BLaER1 (cell line): ENCODE measurements around the gene DLX3.
A peak's percentile ranks its signal among the peaks of the same experiment; 100 is the strongest.

Source experiments
- H3K27ac ChIP-seq: shearing (Covaris generic); formaldehyde crosslinking; 2 replicates; pipeline ENCODE4 v1.8.1; 2022
- H3K27me3 ChIP-seq: shearing (Covaris generic); formaldehyde crosslinking; 2 replicates; pipeline ENCODE4 v1.8.1; 2022
- H3K36me3 ChIP-seq: shearing (Covaris generic); formaldehyde crosslinking; 2 replicates; pipeline ENCODE4 v1.8.1; 2022
- H3K4me1 ChIP-seq: shearing (Covaris generic); formaldehyde crosslinking; 2 replicates; pipeline ENCODE4 v1.8.1; 2022
- H3K4me2 ChIP-seq: shearing (Covaris generic); formaldehyde crosslinking; 2 replicates; pipeline ENCODE4 v1.8.1; 2022
- H3K4me3 ChIP-seq: shearing (Covaris generic); formaldehyde crosslinking; 2 replicates; pipeline ENCODE4 v1.8.1; 2022
- H3K9ac ChIP-seq: shearing (Covaris generic); formaldehyde crosslinking; 2 replicates; pipeline ENCODE4 v1.8.1; 2022
- H3K9me3 ChIP-seq: shearing (Covaris generic); formaldehyde crosslinking; 2 replicates; pipeline ENCODE4 v1.8.1; 2022
- H4K20me1 ChIP-seq: shearing (Covaris generic); formaldehyde crosslinking; 2 replicates; pipeline ENCODE4 v1.8.1; 2022
- Cebpa-rat ChIP-seq: shearing (Covaris generic); IDR thresholded peaks from 2 replicates; pipeline ENCODE4 v1.8.1; 2022

The DLX3 gene

DNA sequence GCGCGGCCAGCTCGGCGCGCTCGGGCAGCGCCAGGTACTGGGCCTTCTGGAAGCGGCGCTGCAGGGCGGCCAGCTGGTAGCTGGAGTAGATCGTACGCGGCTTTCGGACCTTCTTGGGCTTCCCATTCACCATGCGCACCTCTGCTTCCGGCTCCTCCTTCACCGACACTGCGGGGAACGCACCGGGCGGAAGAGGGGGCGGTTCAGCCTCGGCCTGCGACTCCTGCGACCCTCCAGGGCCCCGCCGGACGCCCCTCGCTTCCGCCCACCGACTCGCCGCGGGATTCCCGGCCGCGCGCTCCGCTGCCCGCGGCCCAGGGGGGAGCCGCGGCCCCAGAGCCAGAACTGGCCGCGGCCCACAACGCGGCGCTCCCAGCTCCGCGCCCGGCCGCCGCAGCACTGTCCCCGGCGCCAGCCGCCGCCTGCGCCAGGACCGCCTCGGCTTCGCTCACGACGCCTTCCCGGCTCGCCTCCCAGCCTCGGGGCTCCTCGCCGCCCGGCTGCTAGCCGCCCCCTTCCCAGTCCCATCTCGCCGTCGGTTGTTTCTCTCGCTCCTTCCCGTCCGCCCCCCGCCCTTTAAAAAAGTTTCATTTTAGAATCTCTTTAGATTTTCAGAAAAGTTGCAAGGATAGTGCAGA is 1.5 kb downstream of the DLX3 start:
- no peaks in the 10 kb centered on the region for H3K9me3 ChIP-seq
- H4K20me1 ChIP-seq: peaks cover 54% of the 10 kb centered on the region
- H3K4me2 ChIP-seq: peak overlapping the region; percentile 85
- H3K27ac ChIP-seq: no peak overlapping the region
- H3K36me3 ChIP-seq: no peaks in the 10 kb centered on the region
- H3K4me3 ChIP-seq: peak overlapping the region; percentile 63
- H3K27me3 ChIP-seq: peaks cover 75% of the 10 kb centered on the region
- H3K9ac ChIP-seq: no peak overlapping the region
- H3K4me1 ChIP-seq: peaks cover 51% of the 10 kb centered on the region
- no peak for TF ChIP-seq Cebpa-rat

DNA sequence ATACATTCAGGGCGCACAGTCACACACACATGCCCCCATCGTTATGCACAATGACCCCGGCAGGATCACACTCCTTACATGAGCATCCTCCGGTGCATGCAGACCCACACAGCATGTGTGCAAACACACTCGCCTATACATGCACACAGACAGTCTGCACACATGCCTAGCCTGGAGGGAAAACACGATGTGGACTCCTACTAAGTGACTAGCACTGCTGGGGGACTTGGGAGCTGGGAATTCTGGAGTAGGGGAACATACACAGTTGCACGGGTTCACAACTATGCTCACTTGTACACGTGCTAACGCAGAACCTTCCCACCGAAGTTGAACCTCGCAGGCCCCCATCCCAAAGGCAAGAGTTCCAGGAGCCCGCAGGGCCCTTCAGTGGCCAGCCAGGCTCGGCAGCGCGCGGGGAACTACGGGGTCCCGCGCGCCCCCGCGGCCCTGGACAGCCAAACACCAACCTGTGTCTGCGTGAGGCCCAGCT is 2.0 kb downstream of the DLX3 start:
- TF ChIP-seq Cebpa-rat: no peak
- Histone ChIP-seq H3K27ac (no peak overlapping the region), H4K20me1 (peaks cover 54% of the 10 kb centered on the region), H3K9me3 (no peaks in the 10 kb centered on the region), H3K4me2 (peak overlapping the region; percentile 85), H3K4me3 (peak overlapping the region; percentile 63), H3K9ac (no peak overlapping the region), H3K4me1 (peaks cover 57% of the 10 kb centered on the region), H3K27me3 (peaks cover 75% of the 10 kb centered on the region), H3K36me3 (no peaks in the 10 kb centered on the region)

DNA sequence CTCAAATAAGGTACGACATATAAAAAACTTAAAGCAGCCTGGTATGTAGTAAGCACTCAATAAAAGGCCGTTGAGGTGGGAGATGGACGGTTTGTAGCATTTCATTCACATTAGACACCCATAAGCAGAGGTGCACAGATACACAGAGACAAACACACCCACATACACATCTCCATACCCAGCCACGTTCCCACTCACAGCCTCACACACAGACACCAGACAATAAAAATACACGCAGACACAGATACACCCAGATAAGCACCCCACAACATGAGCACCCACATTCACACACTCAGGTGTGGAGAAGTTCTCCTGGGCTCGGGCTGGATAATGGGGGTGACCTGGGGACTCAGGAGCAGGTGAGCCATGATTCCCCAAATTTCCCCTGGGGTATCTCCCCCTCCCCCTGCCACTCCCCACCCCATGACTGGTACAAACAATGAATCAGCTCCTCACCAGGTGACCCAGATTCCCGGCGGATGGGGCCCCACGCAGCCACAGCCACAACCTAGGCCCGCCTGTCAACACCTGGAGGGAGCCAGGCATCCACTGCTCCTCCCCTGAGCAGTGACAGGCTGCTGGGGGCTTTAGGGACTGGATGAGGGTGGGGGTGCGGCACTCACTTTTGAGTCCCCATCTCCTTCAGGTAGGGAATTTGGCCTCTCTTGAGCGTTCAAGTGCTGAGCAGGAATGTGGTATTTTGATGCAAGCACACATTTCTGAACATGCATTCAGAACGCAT is 2.7 kb downstream of the DLX3 start:
- TF ChIP-seq Cebpa-rat: no peak
- Histone ChIP-seq H3K4me2 (no peak overlapping the region), H3K27me3 (peaks cover 71% of the 10 kb centered on the region), H3K36me3 (no peaks in the 10 kb centered on the region), H3K4me3 (no peak overlapping the region), H3K4me1 (peaks cover 63% of the 10 kb centered on the region), H3K9me3 (no peaks in the 10 kb centered on the region), H3K9ac (no peak overlapping the region), H4K20me1 (peaks cover 54% of the 10 kb centered on the region), H3K27ac (no peak overlapping the region)

DNA sequence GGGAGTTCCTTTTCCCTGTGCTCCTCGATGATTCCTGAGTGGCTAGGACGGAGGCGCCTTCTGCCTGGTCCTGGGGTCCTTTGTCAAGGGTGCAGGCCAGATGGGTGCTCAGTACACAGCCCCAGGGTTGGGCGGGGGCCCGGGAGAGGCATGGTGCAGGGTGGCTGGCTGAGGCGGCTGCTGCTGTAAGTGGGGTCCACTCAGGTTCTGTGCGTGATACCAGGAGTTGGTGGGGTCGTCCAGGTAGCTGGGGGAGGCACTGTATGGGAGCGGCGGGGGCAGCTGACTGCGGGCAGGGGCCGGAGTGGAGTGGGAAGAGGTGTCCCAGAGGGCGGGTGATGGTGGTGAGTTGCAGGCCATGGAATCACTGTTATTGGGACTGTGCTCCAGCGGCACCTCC is 3.6 kb downstream of the DLX3 start:
- peaks cover 59% of the 10 kb centered on the region for H3K4me1 ChIP-seq
- H3K9me3 ChIP-seq: no peaks in the 10 kb centered on the region
- H4K20me1 ChIP-seq: peaks cover 54% of the 10 kb centered on the region
- no peak overlapping the region for H3K27ac ChIP-seq
- no peak for TF ChIP-seq Cebpa-rat
- H3K27me3 ChIP-seq: peaks cover 62% of the 10 kb centered on the region
- no peak overlapping the region for H3K9ac ChIP-seq
- H3K4me2 ChIP-seq: no peak overlapping the region
- H3K36me3 ChIP-seq: no peaks in the 10 kb centered on the region
- H3K4me3 ChIP-seq: no peak overlapping the region

DNA sequence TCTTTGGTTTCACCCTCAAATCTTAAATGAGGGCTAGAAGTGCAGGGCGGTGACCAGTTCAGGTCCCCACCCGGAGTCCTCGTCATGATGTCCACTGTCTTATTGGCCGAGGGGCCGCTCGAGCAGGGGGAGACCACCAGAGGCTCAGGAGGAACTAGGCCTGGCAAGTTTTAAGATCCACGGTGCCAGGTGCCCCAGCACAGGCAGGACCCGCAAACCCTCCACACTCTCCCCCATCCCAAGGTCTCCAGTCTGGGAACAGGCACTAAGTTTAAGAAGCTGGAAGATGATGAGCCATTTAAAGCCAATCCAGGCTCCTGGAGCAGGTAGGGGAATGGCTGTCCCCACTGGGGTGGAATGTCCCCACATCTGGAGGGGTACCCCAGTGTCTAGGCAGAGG is 4.1 kb downstream of the DLX3 start:
- H3K27me3 ChIP-seq: peaks cover 57% of the 10 kb centered on the region
- no peaks in the 10 kb centered on the region for H3K36me3 ChIP-seq
- no peak overlapping the region for H3K4me2 ChIP-seq
- no peak overlapping the region for H3K9ac ChIP-seq
- H3K9me3 ChIP-seq: no peaks in the 10 kb centered on the region
- H3K27ac ChIP-seq: no peak overlapping the region
- H3K4me1 ChIP-seq: peaks cover 63% of the 10 kb centered on the region
- no peak overlapping the region for H3K4me3 ChIP-seq
- peaks cover 50% of the 10 kb centered on the region for H4K20me1 ChIP-seq
- TF ChIP-seq Cebpa-rat: no peak

DNA sequence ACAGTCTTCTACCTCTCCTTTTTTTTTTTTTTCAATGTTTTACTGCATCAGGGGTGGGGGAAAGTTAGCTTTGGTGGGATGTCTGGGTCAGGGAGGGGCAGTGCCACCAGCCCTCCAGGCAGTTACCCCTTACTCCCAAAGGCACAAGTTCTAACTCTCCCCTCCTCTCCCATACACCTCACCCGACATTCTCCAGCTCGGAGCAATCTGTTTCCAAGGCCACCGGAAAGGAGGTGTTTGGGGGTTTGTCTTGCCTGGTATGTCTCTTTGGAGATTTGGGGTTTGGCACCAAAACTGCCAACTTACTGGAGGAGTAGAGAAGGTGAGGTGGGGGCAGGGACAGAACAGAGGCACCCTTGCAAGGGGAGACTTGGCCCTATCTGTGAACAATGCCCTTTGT is 4.7 kb downstream of the DLX3 start:
- H3K9ac ChIP-seq: no peak overlapping the region
- H3K27me3 ChIP-seq: peaks cover 52% of the 10 kb centered on the region
- peaks cover 69% of the 10 kb centered on the region for H3K4me1 ChIP-seq
- H3K36me3 ChIP-seq: no peaks in the 10 kb centered on the region
- TF ChIP-seq Cebpa-rat: no peak
- peak overlapping the region; percentile 75 for H3K4me2 ChIP-seq
- peaks cover 44% of the 10 kb centered on the region for H4K20me1 ChIP-seq
- H3K27ac ChIP-seq: no peak overlapping the region
- H3K9me3 ChIP-seq: no peaks in the 10 kb centered on the region
- H3K4me3 ChIP-seq: no peak overlapping the region

DNA sequence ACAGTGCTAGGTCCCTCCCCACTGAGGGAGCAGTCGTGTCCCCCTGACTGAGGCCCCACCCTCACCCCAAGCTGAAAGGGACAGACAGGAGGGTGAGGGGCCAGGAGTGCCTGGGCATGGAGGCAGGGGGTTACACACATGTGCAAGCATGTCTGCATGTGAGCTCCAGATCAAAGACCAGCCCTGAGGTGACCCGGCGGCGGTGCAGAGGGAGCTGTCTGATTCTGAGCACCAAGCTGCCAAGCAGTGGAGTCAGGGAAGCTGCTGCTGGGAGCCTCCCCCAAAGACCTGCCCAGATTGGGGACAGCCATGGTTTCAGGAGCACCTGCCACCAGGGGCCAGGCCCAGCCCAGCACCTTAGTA is 5.5 kb downstream of the DLX3 start:
- no peak overlapping the region for H3K4me3 ChIP-seq
- peak overlapping the region; percentile 75 for H3K4me2 ChIP-seq
- H3K27ac ChIP-seq: no peak overlapping the region
- H3K9me3 ChIP-seq: no peaks in the 10 kb centered on the region
- H3K36me3 ChIP-seq: no peaks in the 10 kb centered on the region
- peaks cover 70% of the 10 kb centered on the region for H3K4me1 ChIP-seq
- H3K9ac ChIP-seq: no peak overlapping the region
- no peak for TF ChIP-seq Cebpa-rat
- H4K20me1 ChIP-seq: peaks cover 35% of the 10 kb centered on the region
- H3K27me3 ChIP-seq: peaks cover 43% of the 10 kb centered on the region

DNA sequence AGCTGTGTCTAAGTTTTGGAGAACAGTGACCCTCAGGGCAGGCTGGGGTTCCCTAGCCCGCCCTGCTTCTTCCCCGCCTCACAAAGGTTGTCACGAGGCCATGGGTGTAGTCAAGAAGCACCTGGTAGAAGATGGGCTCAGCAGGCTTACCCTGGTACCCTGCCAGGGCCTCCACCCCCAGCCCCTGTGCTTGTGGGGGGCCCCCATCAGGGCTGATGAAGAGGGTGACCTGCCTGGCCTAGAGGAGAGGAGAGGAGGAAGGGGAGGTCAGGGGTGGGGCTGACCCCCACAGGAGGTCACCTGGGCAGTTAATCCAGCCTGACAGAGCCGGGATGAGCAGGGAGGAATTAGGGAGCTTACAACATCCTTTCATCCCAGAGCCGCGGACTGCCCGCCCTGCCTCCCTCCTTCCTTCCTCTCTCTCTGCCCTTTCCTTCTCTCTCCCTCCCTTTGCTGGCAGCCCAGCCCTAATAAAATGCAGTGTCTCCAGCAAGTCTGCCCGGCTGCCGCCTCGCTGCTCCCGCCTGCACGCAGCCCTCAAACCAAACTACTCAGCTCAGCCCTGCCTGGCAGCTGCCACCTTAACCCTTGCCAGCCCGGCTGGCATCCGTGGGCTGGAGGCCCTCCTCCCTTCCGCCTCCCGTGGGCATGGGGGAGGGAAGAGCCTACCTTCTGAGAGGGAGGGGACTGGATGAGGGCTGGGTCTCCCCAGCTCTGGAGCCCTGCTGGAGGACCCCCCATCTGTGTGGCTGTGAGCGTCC is 7.2 kb downstream of the DLX3 start:
- peaks cover 27% of the 10 kb centered on the region for H3K27me3 ChIP-seq
- peaks cover 19% of the 10 kb centered on the region for H4K20me1 ChIP-seq
- H3K27ac ChIP-seq: no peak overlapping the region
- H3K9ac ChIP-seq: no peak overlapping the region
- no peak for TF ChIP-seq Cebpa-rat
- H3K9me3 ChIP-seq: no peaks in the 10 kb centered on the region
- peaks cover 59% of the 10 kb centered on the region for H3K4me1 ChIP-seq
- no peaks in the 10 kb centered on the region for H3K36me3 ChIP-seq
- peak overlapping the region; percentile 75 for H3K4me2 ChIP-seq
- H3K4me3 ChIP-seq: no peak overlapping the region

DNA sequence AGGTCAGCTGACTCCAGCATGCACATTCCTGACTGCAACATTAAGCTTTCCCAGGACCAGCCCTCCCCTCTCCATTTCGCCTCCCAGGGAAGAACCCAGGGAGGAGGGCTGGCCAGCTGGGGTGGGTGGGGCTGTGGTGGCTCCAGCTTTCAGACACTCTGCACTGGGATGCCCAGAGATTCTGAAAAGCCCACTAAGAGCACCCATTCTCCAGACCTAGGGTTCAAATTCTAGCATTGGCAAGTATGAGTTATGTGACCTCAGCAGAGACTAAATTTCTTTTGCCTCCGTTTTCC is 7.8 kb downstream of the DLX3 start:
- peak overlapping the region; percentile 75 for H3K4me2 ChIP-seq
- peaks cover 21% of the 10 kb centered on the region for H3K27me3 ChIP-seq
- H4K20me1 ChIP-seq: peaks cover 15% of the 10 kb centered on the region; the same call in 1 of the 2 replicates
- peaks cover 58% of the 10 kb centered on the region for H3K4me1 ChIP-seq
- no peak for TF ChIP-seq Cebpa-rat
- no peak overlapping the region for H3K9ac ChIP-seq
- H3K27ac ChIP-seq: no peak overlapping the region
- H3K4me3 ChIP-seq: no peak overlapping the region
- H3K36me3 ChIP-seq: no peaks in the 10 kb centered on the region
- H3K9me3 ChIP-seq: no peaks in the 10 kb centered on the region
